Left ventricle myocardium superior (tissue), 1 donor: Measurements from ENCODE around the gene ZBTB45. TPM values are rescaled to one million over a fixed set of nuclear protein-coding genes. Genes with fewer than 3 reads are reported as not detected.

ENCODE experiments used
- microRNA-seq: library from miRNA; unstranded; fragments of <30 nt; microRNA quantifications from one replicate; pipeline ENCODE4 v1.2.0, GENCODE V29; 2020; ENCODE audit warnings: borderline number of aligned reads
- total RNA-seq: library from RNA; stranded (reverse); fragmentation: NEBNext Ultra II Directional; extraction: Animal tissue kit (Norgen Biotek cat#: 25700); gene quantifications from one replicate; pipeline ENCODE4 v1.2.1, GENCODE V29; 2021
- donor health status: DM: no; HTN: yes; CAD: no; lungs with severe emphysema.

ZBTB45 gene
- total RNA-seq, 1 donor from 2014 or later, result 10.4 TPM

Small RNA genes within 50 kb of the gene (microRNA-seq; reads per million reads assigned to microRNA genes)
- gene MIR6807, result not detected

Other genes starting within 250 kb of the ZBTB45 start
- gene ZNF8, start 240.9 kb downstream of the ZBTB45 start, total RNA-seq, result 4.8 TPM
- gene ERVK3-1, start 214.4 kb downstream of the ZBTB45 start, total RNA-seq, result 18.4 TPM
- gene ZSCAN22, start 192.8 kb downstream of the ZBTB45 start, total RNA-seq, result 1.5 TPM
- gene A1BG, start 166.3 kb downstream of the ZBTB45 start, total RNA-seq, result 5.7 TPM
- gene ZNF497, start 157.1 kb downstream of the ZBTB45 start, total RNA-seq, result 0.55 TPM
- 0.37 TPM for gene ZNF837, start 138.8 kb downstream of the ZBTB45 start, total RNA-seq
- gene RPS5, start 132.5 kb downstream of the ZBTB45 start, total RNA-seq, result 483 TPM
- gene RNF225, start 124.2 kb downstream of the ZBTB45 start, total RNA-seq, result not detected
- gene ZNF584, start 111.2 kb downstream of the ZBTB45 start, total RNA-seq, result 17.8 TPM
- gene ZNF132, start 79.7 kb downstream of the ZBTB45 start, total RNA-seq, result 5.6 TPM
- 3.7 TPM for gene ZNF324B, start 68.2 kb downstream of the ZBTB45 start, total RNA-seq
- 5.0 TPM for gene ZNF324, start 52.7 kb downstream of the ZBTB45 start, total RNA-seq
- gene ZNF446, start 43.5 kb downstream of the ZBTB45 start, total RNA-seq, result 4.6 TPM
- 4.3 TPM for gene SLC27A5, start 7.8 kb downstream of the ZBTB45 start, total RNA-seq
- gene TRIM28, start 24.3 kb upstream of the ZBTB45 start, total RNA-seq, result 152 TPM
- 134 TPM for gene CHMP2A, start 35.3 kb upstream of the ZBTB45 start, total RNA-seq
- gene UBE2M, start 38.8 kb upstream of the ZBTB45 start, total RNA-seq, result 144 TPM
- 11.3 TPM for gene MZF1, start 53.5 kb upstream of the ZBTB45 start, total RNA-seq